Tibial nerve (tissue), 3 donors: ENCODE data around the gene RANBP10.
A peak's percentile ranks its signal among the peaks of the same experiment; 100 is the strongest.

Experiments used
- CTCF ChIP-seq, 5 experiments: fragments of 200-600 bp in 3 of 5; fragments of 450-650 bp in 2 of 5; sonication (generic) in 3 of 5; IDR thresholded peaks; one replicate each; pipeline ENCODE4 v1.5.1; 2016 to 2019; ENCODE audit warnings: antibody characterized with exemption in 5 of 5, mild to moderate bottlenecking in 3 of 5, moderate library complexity in 2 of 5
- POLR2A ChIP-seq, 2 donors: fragments of 450-650 bp; IDR thresholded peaks; one replicate each; pipeline ENCODE4 v1.6.1; 2017; ENCODE audit warnings: antibody characterized with exemption in 2 of 2, mild to moderate bottlenecking in 2 of 2, moderate library complexity in 2 of 2

GRCh38 chr16:67807148-67807682 lies 855 bp upstream of the RANBP10 start:
- TF ChIP-seq CTCF (IDR thresholded peaks at IDR 0.05), result peak in 2 of 5 experiments; percentile 15 to 16
- TF ChIP-seq POLR2A (IDR thresholded peaks at IDR 0.05), result no peak
